Measurements from ENCODE around the gene FAF1. TPM values are rescaled to one million over a fixed set of nuclear protein-coding genes. Genes with fewer than 3 reads are reported as not detected.
A peak's percentile ranks its signal among the peaks of the same experiment; 100 is the strongest.
"Not testable (repeated sequence)": the region's sequence is repeated elsewhere in the genome, so short reads cannot be mapped to it uniquely, and the experiment has no call there.

The FAF1 gene
- total RNA-seq, 1 donor from 2014 or later, result 46.4 TPM

DNA sequence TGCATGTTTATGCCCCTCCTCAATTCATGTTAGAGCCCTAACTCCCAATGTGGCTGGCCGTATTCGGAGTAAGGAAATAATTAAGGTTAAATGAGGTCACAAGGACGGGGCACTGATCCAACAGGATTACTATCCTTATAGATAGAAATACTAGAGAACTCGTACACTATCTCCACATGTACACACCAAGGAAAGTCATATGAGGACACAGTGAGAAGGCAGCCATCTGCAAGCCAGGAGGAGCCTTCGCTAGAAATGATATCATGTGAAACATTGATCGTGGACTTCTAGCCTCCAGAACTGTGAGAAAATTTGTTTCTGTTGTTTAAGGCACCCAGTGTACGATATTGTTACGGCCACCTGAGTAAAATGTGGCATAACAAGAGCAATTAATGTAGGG, 79.7 kb downstream of the FAF1 start:
- ATAC-seq (no peak), DNase-seq (no peak)
- Histone ChIP-seq H3K27ac (no peak overlapping the region), H3K9me3 (no peaks in the 10 kb centered on the region), H3K4me3 (no peak overlapping the region), H3K27me3 (no peaks in the 10 kb centered on the region), H3K36me3 (no peaks in the 10 kb centered on the region), H3K4me1 (no peaks in the 10 kb centered on the region)
- TF ChIP-seq CTCF (IDR thresholded peaks at IDR 0.05), result no peak
- intact Hi-C loops (cut with DNase I), result no loop called here

- Histone ChIP-seq H3K27ac (no peak overlapping the region), H3K9me3 (no peaks in the 10 kb centered on the region), H3K4me3 (no peak overlapping the region), H3K36me3 (no peaks in the 10 kb centered on the region), H3K4me1 (no peaks in the 10 kb centered on the region), H3K27me3 (no peaks in the 10 kb centered on the region)
- TF ChIP-seq CTCF (IDR thresholded peaks at IDR 0.05), result no peak
- no peak for ATAC-seq
- intact Hi-C loops (cut with DNase I), result no loop called here
- DNase-seq, result no peak
These were observed 80.9 kb downstream of the FAF1 start for GRCh38 chr1:50879137-50879536.

DNA sequence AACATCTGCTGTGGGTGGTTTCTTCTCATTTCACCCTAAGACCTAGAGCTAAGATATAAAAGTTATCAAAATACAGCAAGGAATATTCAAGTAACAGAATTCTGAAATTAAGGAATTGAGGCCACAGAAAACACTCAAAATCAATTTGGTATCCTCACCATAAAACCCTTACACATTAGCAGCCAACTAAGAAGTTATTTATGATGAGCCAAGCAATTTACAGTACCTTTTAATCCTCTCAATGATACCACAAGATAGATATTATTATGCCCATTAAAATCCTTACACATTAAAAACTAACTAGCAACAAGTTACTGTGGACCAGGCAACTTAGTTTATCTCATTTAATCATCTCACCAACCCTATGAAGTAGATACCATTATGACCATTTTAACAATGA, 81.6 kb downstream of the FAF1 start:
- Histone ChIP-seq H3K4me1 (no peaks in the 10 kb centered on the region), H3K9me3 (no peaks in the 10 kb centered on the region), H3K27me3 (no peaks in the 10 kb centered on the region), H3K4me3 (no peak overlapping the region), H3K36me3 (no peaks in the 10 kb centered on the region), H3K27ac (no peak overlapping the region)
- DNase-seq (no peak), ATAC-seq (no peak)
- intact Hi-C loops (cut with DNase I), result no loop called here
- TF ChIP-seq CTCF (IDR thresholded peaks at IDR 0.05), result no peak

GRCh38 chr1:50877641-50878040, 82.4 kb downstream of the FAF1 start:
- DNase-seq, result no peak
- ATAC-seq, result no peak
- no peaks in the 10 kb centered on the region for H3K36me3 ChIP-seq
- no peak for TF ChIP-seq CTCF (IDR thresholded peaks at IDR 0.05)
- H3K9me3 ChIP-seq, result no peaks in the 10 kb centered on the region
- H3K27ac ChIP-seq, result no peak overlapping the region
- no peak overlapping the region for H3K4me3 ChIP-seq
- H3K27me3 ChIP-seq, result no peaks in the 10 kb centered on the region
- intact Hi-C loops (cut with DNase I), result no loop called here
- no peaks in the 10 kb centered on the region for H3K4me1 ChIP-seq

DNA sequence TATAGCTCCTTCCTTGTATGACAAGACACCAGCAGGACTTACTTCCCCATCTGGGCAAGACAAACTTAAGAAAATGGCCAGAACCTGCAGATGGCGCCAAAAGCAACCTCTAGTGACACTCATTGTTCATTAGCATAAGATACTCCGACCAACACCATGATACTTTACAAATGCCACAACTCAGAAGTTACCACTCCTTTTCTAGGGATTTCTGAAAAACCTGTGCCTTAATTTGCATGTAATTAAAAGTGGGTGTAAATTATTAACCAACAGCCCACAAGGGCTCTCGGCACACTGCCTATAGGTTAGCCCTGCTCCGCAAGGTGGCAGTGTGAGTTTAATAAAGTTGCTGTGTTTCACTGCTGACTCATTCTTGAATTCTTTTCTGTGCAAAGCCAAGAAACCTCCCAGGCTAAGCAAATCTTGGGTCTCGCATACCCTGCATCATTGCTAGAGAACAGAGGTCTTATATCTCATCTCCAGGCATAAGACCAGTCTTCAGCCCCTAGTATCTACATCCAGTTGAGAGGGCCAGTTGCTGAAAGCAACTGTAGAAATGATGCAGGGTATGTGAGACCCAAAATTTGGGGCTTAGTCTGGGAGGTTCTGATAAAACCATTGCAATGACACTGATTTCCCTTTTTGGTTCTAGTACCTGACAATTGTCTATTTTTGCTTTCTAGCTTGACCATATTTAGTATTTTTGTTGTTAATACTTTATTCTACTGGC, 86.4 kb downstream of the FAF1 start:
- Histone ChIP-seq H3K9me3 (no peaks in the 10 kb centered on the region), H3K27me3 (no peaks in the 10 kb centered on the region), H3K4me1 (no peaks in the 10 kb centered on the region), H3K4me3 (no peak overlapping the region), H3K36me3 (no peaks in the 10 kb centered on the region), H3K27ac (no peak overlapping the region)
- DNase-seq, result no peak
- peak; percentile 57 for TF ChIP-seq CTCF (IDR thresholded peaks at IDR 0.05)
- intact Hi-C loops (cut with DNase I), result no loop called here
- ATAC-seq, result peak; percentile 89

- H3K9me3 ChIP-seq; intact Hi-C loops (cut with DNase I); DNase-seq; H3K4me3 ChIP-seq; H3K27me3 ChIP-seq; ATAC-seq; H3K27ac ChIP-seq; H3K4me1 ChIP-seq; H3K36me3 ChIP-seq: not testable (repeated sequence)
These were observed 95.2 kb downstream of the FAF1 start for GRCh38 chr1:50864845-50865244.
